ENCODE measurements around the gene SMCO1.

GRCh38 chr3:196544491-196544992 is 29.4 kb upstream of the SMCO1 start:
- no peak for TF ChIP-seq CTCF (IDR thresholded peaks at IDR 0.05)
- TF ChIP-seq POLR2A (IDR thresholded peaks at IDR 0.05) = no peak

All from upper lobe of left lung (tissue), 4 donors.